ENCODE data around the gene METTL25.
A peak's percentile ranks its signal among the peaks of the same experiment; 100 is the strongest.

Gene METTL25

DNA sequence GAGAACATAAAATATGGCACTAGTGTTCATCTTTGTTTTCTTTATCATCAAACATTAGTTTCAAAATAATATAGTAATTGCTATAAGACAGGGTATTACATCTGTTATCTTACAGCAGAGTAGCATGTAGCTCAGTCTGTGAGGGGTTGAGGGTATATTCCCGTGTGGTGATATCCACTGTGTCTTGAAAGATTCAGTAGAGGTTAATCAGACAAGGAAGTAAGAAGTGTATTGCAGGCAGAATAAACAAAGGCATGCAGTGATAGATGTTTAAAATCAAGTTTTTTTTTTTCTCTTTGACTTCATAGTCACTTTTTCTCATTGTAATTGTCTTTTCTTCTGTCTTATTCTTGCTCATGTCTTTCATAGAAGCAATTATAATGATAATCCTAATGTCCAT is 48.3 kb downstream of the METTL25 start:
- no peak for DNase-seq (ENCODE audit: low spot score)

DNA sequence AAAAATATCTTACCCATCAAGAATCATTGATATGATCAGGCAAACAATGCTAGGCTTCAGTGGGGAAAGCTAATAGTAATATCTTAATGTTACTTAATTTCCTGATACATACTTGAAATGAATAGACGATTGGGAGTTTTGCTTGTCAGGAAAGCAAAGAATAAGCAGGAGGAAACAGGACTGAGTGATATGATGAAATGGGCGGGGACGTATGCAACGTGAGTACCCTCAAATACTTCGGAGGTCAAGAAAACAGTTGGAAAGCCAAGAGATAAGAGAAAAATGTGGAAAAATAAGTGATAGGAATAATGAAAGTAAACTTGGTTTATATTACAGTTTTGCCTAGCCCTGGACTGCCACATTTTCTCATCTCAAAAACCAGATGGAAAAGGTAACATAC is 49.2 kb downstream of the METTL25 start:
- no peak for DNase-seq (ENCODE audit: low spot score)

DNA sequence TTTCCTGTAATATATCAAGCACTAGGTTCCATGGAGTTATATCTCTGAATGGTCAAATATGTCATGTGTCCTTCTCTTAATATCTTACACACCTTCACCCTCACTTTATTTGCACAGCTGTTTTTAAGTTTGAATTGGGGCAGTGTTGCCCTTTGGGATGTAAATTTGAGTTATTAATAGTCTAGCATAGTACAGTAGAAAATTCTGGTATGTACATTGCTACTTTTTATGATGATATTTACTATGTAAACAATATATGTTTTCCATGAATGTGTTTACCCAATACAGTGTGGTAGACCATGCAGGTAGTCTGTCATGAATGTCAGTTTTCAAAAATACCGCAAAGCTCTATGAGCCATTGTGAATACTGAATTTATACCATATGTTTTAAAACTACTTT is 50.5 kb downstream of the METTL25 start:
- no peak for DNase-seq (ENCODE audit: low spot score)

DNA sequence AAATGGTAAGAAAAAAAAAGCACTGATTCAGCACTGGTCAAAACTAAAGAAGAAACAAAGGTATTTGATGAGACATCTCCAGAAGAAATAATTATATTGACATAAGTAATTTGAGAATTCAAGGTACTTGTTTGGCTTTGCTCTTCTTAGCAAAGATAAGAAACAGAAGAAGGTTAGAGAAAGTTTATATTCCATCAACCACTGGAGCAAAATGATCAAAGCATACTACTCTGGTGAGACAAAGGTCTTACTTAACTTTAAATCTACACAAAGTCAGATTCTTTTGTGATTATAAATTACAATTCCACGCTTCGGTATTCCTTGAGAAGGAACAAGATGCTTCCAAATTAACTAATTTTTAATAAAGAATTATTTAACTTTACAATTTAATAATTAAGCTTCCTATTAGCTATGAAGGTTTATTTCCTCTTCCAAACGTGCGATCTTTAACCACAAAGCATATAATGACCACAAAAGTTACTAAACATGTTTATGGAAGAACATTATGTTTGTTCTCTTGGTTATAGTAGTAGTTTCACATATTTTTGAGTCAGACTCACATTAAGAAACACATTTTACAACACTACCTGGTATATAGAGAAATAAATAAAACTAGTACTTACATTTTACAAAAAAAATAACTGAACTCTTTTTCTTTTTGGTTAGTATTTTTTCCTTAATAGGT is 53.4 kb downstream of the METTL25 start:
- DNase-seq (ENCODE audit: low spot score): no peak

DNA sequence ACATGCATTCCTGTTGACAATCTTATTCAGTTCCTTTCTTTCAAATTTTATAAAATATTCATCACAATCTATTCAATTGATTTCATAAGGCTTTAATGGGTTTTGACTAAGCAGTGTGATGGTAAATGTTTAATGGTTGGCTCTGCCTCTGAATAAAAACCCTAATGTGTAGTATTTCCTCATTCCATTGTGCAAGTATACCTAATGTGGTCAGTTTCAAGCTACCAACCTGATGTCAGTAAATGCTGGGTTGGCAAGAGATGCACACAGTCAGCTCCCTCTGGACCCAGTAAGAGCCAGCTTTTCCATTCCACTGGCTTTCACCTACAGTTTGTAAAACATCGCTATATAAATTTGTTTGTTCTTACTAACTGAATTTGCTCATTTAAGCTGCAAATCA is 53.9 kb downstream of the METTL25 start:
- DNase-seq (ENCODE audit: low spot score): no peak

DNA sequence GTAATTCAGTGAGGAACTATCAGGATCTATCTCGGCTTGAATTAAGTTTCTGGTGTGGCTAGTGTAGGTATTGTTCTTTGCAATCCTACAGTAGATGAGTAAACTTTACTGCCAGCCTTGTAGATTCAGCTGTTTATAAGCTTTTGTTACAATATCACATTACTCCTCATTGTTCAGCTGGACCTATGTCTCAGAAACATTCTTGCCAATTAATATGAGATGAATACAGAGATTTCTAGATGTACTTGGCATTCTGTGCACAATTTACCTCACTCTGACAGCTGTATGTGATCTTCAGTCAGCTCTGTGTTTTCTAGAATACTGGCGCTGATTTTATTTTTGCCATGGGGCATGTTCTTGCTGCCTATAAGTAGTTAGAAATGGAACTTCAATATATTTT is 55.7 kb downstream of the METTL25 start:
- DNase-seq (ENCODE audit: low spot score): no peak

DNA sequence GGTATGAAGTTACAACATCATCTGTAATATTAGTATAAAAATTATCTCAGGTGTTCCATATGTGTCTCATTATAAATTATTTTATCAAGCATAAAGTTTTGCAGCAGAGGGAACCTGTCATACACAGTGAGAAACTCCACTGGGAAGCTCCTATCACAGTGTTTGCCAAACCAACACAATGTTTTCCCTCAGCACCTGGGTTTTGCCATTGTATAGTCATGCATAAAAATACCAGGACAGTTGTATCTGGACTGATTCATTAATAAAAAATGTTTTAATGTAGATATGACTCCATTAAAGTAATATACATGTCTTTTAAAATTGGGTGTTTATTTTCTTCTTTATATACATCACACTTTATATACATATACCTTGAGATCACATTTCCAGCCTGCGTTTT is 56.6 kb downstream of the METTL25 start:
- DNase-seq (ENCODE audit: low spot score): no peak

DNA sequence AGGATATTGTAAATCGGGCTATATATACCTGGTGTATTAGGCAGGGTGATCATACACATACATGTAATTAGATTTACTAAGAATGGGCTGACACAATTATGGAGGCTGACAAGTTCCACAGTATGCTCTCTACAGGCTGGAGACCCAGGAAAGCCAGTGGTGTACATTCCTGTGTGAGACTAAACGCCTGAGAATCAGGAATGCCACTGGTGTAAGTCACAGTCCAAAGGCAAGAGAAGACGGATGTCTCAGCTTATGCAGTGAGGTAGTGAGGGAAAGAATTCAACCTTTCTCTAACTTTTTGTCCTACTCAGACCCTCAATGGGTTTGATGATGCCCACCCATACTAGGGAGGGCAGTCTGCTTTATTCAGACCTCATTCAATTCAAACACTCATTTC is 57.1 kb downstream of the METTL25 start:
- DNase-seq (ENCODE audit: low spot score): no peak

DNA sequence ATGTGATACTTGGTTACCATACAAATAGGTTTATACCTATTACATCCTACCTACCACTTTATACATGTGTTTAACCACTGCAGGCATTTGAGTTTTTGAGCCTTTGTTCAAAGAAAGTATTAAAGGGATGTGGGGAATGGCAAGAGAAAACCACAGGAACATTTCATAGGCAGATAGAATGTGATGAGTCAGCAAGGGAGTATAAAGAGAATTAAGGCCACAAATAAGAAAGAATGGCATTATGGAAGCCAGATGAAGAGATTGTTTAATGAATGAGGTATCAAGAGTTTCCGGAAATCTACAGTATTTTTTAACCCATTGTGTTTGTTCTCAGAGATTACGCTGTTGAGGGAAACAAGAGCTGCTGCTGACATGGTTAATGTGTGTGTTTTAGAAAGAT is 66.9 kb downstream of the METTL25 start:
- DNase-seq (ENCODE audit: low spot score): peak; percentile 52

DNA sequence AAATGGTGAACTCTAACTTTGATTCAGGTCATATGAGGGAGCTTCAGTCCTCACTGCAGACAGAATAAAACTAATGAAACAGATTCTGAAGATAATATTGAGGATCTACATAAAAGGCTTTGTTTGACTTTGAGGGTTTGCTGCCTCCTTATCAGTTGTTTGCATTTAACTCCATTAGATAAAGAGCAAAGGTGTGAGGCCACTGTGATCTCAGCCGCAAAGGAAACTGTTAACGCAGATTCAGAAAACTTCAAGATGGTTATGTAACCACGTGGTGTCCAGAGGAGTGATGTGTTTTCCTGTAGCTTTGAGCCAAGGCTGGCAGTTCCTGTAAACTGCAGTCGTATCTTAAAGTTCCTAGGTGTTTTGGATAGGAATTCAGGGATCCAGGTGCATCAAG is 67.8 kb downstream of the METTL25 start:
- no peak for DNase-seq (ENCODE audit: low spot score)

DNA sequence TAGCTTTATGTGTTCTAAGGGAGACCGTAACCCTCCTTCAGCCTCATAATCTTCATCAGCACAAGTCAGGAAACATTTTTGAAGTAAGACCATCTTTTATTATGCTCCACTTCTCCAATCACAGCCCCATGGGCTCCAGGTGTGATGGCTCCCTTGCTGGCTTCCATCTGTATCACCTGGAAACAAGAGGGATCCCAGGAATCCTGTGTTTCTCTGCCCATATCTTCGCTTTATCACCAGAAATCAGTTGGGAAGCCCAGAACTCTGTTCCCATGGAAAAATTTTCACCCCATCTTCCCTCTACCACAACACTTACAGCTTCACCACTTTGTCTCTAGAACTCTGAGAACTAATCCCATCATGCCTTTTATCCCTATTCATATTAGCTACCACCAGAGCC is 68.3 kb downstream of the METTL25 start:
- DNase-seq (ENCODE audit: low spot score): no peak

DNA sequence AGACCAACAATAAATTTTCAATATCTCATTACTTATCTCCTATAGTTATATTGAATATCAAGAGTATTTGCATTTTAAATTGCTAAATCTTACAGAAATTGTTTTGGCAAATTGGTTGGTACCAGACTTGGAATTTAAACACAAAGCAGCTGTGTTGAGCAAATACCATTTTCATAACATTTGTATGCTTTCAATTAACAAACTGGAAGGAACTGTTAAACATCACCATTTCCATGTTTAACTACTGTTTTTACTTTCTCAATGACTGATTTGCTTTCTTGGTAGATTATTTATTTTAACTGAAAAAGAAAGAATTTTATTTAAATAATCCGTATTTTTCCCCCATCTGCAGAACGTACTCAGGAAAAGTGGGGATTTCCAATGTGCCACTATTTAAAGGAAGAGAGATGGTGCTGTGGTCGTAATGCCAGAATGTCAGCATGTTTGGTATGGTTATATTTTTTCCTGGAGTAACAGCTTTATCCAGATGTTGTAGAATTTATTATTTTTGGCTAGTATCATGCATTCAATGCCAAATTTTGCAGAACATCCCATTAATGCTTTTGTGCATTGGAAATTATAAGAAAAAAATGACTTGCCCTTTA is 72.3 kb downstream of the METTL25 start:
- no peak for DNase-seq (ENCODE audit: low spot score)

DNA sequence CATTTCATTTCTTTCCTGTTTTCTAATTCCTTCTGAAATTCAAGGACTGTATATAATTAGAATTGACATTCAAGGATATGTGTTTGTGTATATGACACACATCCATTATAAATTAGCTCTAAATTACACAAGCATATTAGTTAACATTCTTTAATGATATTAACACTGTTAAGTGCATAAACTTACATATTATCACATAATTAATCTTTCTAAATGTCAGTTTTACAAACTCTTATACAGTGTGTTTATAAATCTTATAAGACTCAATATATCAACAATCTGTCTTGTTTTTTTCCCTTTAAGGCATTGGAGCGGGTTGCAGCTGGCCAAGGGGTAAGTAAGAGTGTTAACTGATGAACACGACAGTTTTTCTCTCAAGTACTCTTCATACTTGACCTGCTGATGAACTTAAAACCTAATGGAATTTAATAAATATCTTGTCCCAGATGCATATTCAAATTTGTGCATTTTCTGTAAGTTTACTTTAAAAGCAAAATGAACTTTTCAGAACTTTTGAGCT is 76.1 kb downstream of the METTL25 start:
- DNase-seq (ENCODE audit: low spot score): no peak

DNA sequence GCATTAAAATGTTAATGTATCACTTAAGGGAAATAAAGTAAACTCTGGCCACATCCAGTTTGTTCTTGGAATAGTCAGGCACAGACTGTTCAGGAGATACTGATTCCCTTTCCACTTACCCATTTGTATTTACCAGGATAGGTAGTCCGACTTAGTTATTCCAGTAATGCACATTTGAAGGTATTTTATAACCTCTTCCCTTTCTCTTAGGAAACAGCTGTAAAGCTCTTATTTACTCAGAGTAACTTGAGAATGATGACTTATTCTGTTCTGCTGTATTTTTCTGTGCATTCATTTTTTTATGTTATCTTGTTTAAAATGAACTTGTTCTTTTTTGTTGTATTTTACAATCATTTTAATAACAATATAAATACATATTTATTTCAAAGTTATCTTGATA is 78.0 kb downstream of the METTL25 start:
- DNase-seq (ENCODE audit: low spot score): no peak

DNA sequence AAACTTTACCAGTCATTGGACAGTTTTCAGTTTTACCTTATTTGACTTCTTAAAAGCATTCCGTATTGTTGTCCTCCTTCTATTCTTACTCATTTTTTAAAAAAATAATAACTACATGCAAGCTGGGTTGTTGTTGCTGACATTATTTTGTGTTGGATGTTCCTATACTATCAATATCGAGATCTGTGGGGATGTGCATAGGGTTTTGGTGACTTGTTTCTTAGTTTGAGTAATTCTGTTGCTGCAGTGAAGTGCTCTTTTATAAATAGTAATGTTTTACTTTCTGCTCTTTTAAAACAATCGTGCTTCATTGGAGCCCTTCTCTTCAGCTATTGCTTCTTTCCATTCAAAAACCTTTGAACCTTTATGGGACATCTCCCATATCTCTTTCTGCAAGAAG is 79.4 kb downstream of the METTL25 start:
- DNase-seq (ENCODE audit: low spot score): no peak

DNA sequence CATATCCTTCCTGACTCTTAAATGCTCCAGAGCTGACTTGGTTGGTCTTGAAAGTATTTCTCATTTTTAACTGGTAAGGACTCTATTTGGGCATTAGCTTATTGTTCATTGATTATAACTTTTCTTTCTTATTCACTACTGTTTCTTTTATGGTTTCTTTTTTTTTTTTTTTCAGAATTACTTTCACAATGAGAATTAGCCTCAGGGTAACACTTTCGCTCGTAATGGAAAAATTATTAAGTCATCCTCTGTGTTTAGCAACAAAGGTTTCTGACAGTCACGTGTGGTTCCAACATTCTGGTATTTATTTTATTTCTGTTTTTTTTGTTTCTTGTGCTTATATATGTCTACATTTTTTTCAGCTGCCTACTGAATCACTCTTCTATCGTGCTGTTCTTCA is 80.0 kb downstream of the METTL25 start:
- no peak for DNase-seq (ENCODE audit: low spot score)

DNA sequence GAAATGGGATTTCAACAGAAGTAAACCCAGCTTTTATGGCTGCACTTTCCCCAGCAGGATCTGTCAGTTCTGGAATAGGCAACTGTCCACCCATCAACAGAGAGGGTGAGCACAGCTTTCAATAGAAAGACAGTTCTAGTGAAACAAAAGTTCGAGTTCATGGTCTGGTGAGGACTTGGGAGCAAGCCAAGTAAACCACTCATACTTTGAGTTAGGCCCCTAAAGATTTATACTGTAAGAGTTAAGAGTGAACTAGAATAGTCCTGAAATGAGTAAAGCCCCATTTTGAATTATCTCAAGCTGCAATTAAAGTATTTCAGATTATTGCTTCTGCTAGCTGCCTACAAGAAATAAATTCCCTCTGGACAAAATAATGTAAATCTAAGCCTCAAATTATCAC is 82.6 kb downstream of the METTL25 start:
- DNase-seq (ENCODE audit: low spot score): no peak

DNA sequence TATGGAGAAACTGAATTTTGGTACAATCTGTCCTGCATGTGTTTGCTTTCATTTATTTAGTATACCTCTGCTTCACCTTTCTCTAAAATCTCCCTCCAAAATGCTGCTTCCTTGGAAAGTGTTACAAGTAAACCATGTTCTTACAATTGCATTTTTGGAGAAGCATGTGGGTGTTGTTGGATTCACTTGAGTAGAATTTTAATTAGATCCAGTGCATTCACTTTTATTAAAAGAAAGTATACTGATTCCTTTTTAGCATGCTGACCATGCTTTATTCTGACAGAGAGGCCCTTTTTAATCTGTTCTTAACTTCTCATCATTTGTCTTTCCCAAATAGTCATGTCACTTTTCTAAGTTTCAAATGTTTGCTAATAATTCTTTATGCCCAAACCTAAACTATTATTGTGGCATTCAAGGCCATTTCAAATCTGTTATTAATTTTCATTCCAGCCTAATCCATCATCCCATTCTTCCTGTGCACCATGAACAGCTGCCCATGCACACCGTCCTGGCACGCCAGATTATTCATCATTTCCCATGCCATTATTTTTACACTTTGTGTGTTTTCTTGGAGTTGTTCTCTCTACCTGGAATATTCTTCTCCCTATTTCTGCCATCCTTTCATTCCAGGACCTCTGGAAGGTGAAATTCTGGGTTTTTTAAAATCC is 90.7 kb downstream of the METTL25 start:
- DNase-seq (ENCODE audit: low spot score): no peak

DNA sequence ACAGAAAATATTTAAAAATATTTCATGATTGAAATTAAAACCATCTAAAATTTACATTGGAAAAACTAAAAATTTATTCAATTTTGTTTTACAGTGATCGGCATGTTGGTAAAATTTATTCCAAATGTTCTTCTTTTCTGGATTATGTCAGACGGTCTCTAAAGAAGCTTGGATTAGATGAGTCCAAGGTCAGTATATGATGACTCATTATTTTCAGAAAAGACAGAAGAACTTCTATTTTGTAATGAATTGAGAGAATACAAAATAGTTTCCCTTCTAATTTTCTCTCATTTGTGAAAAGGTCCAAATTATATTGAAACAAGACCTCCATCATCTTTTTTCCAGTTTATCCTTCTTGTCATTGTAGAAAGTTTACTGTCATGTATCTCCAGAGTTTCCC is 98.3 kb downstream of the METTL25 start:
- DNase-seq (ENCODE audit: low spot score): no peak

DNA sequence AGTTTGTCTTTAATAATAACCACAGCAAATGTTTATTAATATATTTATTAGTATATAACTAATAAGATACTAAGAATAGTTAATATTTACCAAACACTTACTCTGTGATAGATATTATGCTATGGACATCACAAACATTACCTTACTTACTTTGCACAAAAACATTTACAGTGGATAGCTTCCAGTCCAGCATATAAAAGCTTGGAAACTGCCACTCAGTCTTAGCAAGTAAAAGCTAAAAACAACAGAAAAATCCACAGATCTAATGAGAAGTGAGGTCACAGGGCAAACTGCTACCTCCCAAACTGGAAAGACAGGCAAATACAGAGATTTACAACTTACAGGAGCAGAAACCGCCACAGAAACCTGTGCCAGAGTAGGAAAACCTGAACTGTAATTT is 99.8 kb downstream of the METTL25 start:
- DNase-seq (ENCODE audit: low spot score): no peak

DNA sequence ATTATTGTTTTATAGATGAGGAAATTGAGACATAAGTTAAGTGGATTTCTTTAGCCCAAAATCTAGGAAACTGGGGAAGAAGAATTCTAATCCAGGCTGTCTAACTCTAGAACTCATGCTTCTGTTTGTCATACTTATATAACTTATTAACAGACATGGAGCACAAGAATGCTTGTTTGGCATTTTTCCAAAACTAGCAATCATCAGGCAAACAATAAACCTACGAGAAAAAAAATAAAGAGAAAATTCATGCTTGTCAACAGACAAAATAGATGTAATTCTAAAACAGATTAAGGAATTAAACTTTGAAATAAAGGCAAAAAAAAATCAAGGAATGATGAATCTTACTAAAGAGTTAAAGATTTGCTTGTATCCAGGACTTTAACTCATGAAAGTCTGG is 103.1 kb downstream of the METTL25 start:
- no peak for DNase-seq (ENCODE audit: low spot score)

DNA sequence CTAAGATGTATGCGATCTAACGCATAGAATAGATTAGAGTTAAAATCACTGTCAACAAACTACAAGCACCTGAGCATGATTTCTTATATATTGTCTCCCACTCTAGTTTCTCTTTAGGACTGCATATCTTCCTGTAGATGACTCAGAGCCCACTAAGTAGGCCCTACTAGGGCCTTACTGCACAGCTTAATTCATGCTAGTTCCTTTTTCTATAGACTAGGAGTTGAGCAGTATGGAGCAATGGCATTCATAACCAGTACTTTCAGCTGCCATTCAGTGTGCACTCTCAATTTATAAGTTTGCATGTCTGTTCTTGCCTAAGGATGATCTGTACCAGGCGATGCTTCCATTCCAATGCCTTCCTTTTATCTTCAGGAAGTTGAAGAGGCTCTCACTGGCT is 103.5 kb downstream of the METTL25 start:
- DNase-seq (ENCODE audit: low spot score): no peak

DNA sequence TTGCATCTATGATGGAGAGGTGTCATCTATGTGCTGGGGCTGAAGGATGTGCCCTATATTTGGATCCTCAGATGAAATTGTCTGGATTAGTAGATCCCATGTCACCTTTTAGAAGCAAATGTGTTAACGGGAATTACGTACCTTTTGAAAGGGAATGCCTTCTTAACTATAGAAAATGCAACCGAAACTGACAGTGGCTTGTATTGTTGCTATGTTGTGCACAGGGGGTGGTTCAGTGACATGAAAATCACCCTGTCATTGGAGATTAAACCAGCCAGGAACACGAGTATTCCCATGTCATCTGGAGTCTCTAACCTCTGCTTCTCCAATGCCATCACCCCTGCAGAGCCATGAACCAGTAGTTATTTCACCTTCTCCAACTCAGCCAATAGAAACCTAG is 110.2 kb downstream of the METTL25 start:
- DNase-seq (ENCODE audit: low spot score): no peak

All from SW480 (cell line).